Common myeloid progenitor, CD34-positive (primary cell): ENCODE measurements around the gene NRGN.

ENCODE experiments used
- CTCF ChIA-PET: fragments of 350-600 bp; sonication (Branson Sonifier 250); formaldehyde crosslinking; loops from one replicate; lab custom pipeline; 2021; ENCODE audit warnings: antibody characterized with exemption; lab: Charles Lee
- POLR2A ChIA-PET: fragments of 350-600 bp; sonication (Branson Sonifier 250); formaldehyde crosslinking; loops from one replicate; lab custom pipeline; 2021; ENCODE audit warnings: antibody characterized with exemption; lab: Charles Lee
- DNase-seq, 3 donors: peaks; one replicate each; pipeline versions ENCODE4 v3.0.0 to v3.0.0-alpha.2; 2013
- H3K27ac ChIP-seq, 2 experiments: 1 replicate in 1 of 2; 2 replicates in 1 of 2; pipeline ENCODE4 v1.7.0; 2013; ENCODE audit warnings: inconsistent platforms in 2 of 2, low read length in 2 of 2, mild to moderate bottlenecking in 2 of 2, low read depth in 1 of 2, moderate library complexity in 1 of 2; ENCODE audit not compliant: severe bottlenecking in 2 of 2, insufficient read depth in 1 of 2, poor library complexity in 1 of 2
- H3K27me3 ChIP-seq, 5 experiments: replicated peaks in 2 of 5; 1 replicate in 3 of 5; 2 replicates in 2 of 5; pipeline versions ENCODE4 v1.6.1 to v1.7.0; 2013; ENCODE audit warnings: low read length in 4 of 5, mild to moderate bottlenecking in 2 of 5, moderate library complexity in 2 of 5, inconsistent platforms in 1 of 5; ENCODE audit not compliant: insufficient read depth in 5 of 5, control insufficient read depth in 4 of 5
- H3K36me3 ChIP-seq, 4 experiments: 1 replicate in 2 of 4; 2 replicates in 2 of 4; pipeline versions ENCODE4 v1.6.1 to v1.7.0; 2013; ENCODE audit warnings: low read length in 3 of 4, control low read depth in 1 of 4, mild to moderate bottlenecking in 1 of 4; ENCODE audit not compliant: control insufficient read depth in 4 of 4, insufficient read depth in 4 of 4
- H3K4me1 ChIP-seq, 4 experiments: 1 replicate in 3 of 4; 2 replicates in 1 of 4; pipeline versions ENCODE4 v1.6.1 to v1.7.1; 2013; ENCODE audit warnings: low read length in 3 of 4, mild to moderate bottlenecking in 3 of 4, control low read depth in 1 of 4, inconsistent platforms in 1 of 4, moderate library complexity in 1 of 4; ENCODE audit not compliant: control insufficient read depth in 4 of 4, insufficient read depth in 4 of 4; ENCODE audit errors: control extremely low read depth in 1 of 4
- H3K4me3 ChIP-seq, 7 experiments: 1 replicate in 4 of 7; 2 replicates in 3 of 7; pipeline versions ENCODE4 v1.5.1 to v1.7.0; 2013; ENCODE audit warnings: mild to moderate bottlenecking in 7 of 7, low read length in 6 of 7, moderate library complexity in 6 of 7, inconsistent platforms in 2 of 7, low read depth in 2 of 7, control low read depth in 1 of 7; ENCODE audit not compliant: insufficient read depth in 4 of 7, control insufficient read depth in 1 of 7; ENCODE audit errors: extremely low read depth in 1 of 7
- H3K9me3 ChIP-seq, 5 experiments: 1 replicate in 4 of 5; 2 replicates in 1 of 5; pipeline versions ENCODE4 v1.6.1 to v1.7.1; 2013; ENCODE audit warnings: low read length in 4 of 5, mild to moderate bottlenecking in 2 of 5, inconsistent platforms in 1 of 5, low read depth in 1 of 5, moderate library complexity in 1 of 5; ENCODE audit not compliant: control insufficient read depth in 4 of 5, insufficient read depth in 2 of 5; ENCODE audit errors: control extremely low read depth in 1 of 5
- WGBS: methylation state at CpG from one replicate; pipeline ENCODE4 v1.1.5; 2013; ENCODE audit not compliant: insufficient coverage; 5-methylcytosine and 5-hydroxymethylcytosine counted together

The NRGN gene

DNA sequence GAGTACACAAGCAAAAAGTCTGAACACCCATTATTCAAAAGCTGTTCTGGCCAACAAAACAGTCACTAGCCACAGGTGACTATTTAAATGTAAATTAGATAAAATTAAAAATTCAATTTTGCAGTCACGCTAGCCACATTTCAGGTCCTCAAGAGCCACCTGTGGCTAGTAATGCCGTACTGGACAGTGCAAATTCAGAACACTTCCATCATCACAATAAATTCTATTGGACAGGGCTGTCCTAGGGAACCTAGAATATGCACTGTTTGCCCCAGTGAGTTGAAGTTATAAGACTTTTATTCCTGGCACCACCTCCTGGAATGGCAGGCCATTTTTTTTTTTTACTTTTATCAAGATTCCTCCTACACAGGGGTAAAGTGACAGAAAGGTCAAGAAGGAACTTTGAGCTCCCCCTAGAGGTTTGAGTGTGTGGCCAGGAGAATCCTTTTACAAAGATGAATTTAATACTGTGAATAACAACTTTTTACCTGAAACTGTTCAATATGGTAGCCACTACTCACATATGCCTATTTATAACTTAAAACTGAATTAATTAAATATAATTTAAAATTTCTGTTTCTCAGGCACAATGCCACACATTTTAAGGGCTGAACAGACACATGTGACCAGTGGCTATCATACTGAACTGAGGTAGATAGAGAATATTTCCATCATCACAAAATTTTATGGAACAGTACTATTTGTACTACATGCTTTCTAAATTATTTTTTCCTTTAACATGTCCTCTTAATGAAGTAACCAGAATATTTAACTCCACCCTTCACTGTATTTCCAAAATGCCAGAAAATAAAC, 53.9 kb downstream of the NRGN start:
- H3K4me3 ChIP-seq, result no peak overlapping the region
- DNase-seq, result peak; percentile 66 to 81 (median 76)
- peaks cover 0 to 3% (median 2%) of the 10 kb centered on the region in 4 experiments for H3K4me1 ChIP-seq
- no peaks in the 10 kb centered on the region for H3K9me3 ChIP-seq
- POLR2A ChIA-PET, result no interaction called here
- no peak overlapping the region for H3K27ac ChIP-seq
- H3K36me3 ChIP-seq, result no peaks in the 10 kb centered on the region
- H3K27me3 ChIP-seq, result peaks cover 0 to 8% (median 0%) of the 10 kb centered on the region in 5 experiments
- CTCF ChIA-PET, result interaction anchor here (0.8 to 8.7 kb wide), 23 partner anchors 11 to 171 kb away, joined by 3 to 56 read pairs (median 6); partner anchors contain the start of gene TBRG1
- 100% methylated on average over 2 of the region's 2 CpGs for WGBS

DNA sequence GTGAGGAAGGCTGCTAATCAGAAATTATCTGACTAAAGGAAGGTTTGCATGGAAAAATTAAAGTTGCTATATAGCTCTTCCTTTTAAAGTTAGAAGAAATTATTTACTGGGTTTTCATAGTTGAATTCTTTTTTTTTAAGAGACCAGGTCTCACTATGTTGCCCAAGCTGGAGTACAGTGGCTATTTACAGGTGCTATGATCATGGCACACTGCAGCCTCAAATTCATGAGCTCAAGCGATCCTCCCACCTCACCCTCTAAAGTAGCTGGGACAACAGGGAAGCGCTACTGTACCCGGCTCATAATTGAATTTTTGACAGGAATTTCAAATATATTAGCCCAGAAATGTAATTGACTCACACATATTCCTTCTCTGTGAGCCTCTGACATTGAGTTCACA, 56.6 kb downstream of the NRGN start:
- H3K9me3 ChIP-seq, result no peaks in the 10 kb centered on the region

More for the DNA sequence above, 56.6 kb downstream of the NRGN start:
- H3K4me1 ChIP-seq, result peaks cover 11 to 18% (median 15%) of the 10 kb centered on the region in 4 experiments
- H3K27ac ChIP-seq, result no peak overlapping the region
- no peak for DNase-seq
- peaks cover 0 to 8% (median 0%) of the 10 kb centered on the region in 5 experiments for H3K27me3 ChIP-seq
- WGBS, result 100% methylated on average over 3 of the region's 3 CpGs
- ChIA-PET CTCF (interaction anchor here (0.6 to 3.7 kb wide), 6 partner anchors 9 to 151 kb away, joined by 3 to 28 read pairs (median 3); no protein-coding TSS in a partner anchor), POLR2A (no interaction called here)
- H3K36me3 ChIP-seq, result no peaks in the 10 kb centered on the region
- H3K4me3 ChIP-seq, result no peak overlapping the region
